ENCODE data around the gene HEXIM2.

DNA sequence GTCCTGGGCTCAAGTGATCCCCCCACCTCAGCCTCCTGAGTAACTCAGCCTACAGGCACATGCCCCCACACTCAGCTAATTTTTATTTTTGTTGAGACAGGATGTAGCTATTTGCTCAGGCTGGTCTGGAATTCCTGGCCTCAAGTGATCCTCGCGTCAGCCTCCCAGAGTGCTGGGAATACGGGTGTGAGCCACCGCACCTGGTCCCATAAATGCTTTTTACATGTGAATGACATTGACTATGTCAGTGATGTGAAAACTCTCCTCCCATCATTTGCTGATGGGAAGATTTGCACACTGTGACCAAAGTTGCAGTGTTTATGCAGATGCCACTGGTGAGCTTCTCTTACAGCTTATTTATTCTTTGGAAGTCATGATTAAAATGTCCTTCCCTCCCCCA, 44.3 kb upstream of the HEXIM2 start:
- TF ChIP-seq, protein P1, sequence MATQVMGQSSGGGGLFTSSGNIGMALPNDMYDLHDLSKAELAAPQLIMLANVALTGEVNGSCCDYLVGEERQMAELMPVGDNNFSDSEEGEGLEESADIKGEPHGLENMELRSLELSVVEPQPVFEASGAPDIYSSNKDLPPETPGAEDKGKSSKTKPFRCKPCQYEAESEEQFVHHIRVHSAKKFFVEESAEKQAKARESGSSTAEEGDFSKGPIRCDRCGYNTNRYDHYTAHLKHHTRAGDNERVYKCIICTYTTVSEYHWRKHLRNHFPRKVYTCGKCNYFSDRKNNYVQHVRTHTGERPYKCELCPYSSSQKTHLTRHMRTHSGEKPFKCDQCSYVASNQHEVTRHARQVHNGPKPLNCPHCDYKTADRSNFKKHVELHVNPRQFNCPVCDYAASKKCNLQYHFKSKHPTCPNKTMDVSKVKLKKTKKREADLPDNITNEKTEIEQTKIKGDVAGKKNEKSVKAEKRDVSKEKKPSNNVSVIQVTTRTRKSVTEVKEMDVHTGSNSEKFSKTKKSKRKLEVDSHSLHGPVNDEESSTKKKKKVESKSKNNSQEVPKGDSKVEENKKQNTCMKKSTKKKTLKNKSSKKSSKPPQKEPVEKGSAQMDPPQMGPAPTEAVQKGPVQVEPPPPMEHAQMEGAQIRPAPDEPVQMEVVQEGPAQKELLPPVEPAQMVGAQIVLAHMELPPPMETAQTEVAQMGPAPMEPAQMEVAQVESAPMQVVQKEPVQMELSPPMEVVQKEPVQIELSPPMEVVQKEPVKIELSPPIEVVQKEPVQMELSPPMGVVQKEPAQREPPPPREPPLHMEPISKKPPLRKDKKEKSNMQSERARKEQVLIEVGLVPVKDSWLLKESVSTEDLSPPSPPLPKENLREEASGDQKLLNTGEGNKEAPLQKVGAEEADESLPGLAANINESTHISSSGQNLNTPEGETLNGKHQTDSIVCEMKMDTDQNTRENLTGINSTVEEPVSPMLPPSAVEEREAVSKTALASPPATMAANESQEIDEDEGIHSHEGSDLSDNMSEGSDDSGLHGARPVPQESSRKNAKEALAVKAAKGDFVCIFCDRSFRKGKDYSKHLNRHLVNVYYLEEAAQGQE (IDR thresholded peaks at IDR 0.05; ENCODE audit: insufficient read depth in 1 of 2, low read depth in 2 of 2, low read length in 1 of 2) = no peak
- TF ChIP-seq POLR2AphosphoS5 (IDR thresholded peaks at IDR 0.05; ENCODE audit: low read depth, low read length) = no peak
- TF ChIP-seq, protein P2, sequence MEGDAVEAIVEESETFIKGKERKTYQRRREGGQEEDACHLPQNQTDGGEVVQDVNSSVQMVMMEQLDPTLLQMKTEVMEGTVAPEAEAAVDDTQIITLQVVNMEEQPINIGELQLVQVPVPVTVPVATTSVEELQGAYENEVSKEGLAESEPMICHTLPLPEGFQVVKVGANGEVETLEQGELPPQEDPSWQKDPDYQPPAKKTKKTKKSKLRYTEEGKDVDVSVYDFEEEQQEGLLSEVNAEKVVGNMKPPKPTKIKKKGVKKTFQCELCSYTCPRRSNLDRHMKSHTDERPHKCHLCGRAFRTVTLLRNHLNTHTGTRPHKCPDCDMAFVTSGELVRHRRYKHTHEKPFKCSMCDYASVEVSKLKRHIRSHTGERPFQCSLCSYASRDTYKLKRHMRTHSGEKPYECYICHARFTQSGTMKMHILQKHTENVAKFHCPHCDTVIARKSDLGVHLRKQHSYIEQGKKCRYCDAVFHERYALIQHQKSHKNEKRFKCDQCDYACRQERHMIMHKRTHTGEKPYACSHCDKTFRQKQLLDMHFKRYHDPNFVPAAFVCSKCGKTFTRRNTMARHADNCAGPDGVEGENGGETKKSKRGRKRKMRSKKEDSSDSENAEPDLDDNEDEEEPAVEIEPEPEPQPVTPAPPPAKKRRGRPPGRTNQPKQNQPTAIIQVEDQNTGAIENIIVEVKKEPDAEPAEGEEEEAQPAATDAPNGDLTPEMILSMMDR (IDR thresholded peaks at IDR 0.05) = no peak
- no peak for TF ChIP-seq TCF7L2 (IDR thresholded peaks at IDR 0.05; ENCODE audit: low read depth, low read length)
